Spleen (tissue), 11 donors: Measurements from ENCODE around the gene CMTM8. TPM values are rescaled to one million over a fixed set of nuclear protein-coding genes. Genes with fewer than 3 reads are reported as not detected.

Experiments
- DNase-seq: peaks from one replicate; pipeline ENCODE4 v3.0.0-alpha.2; 2020
- H3K27ac ChIP-seq, 8 donors: fragments of 200-600 bp; sonication (generic) in 7 of 8; 1 replicate in 4 of 8; 2 replicates in 4 of 8; pipeline versions ENCODE4 v1.5.0 to v1.8.0; 2016 to 2021; ENCODE audit warnings: inconsistent platforms in 4 of 8, mild to moderate bottlenecking in 4 of 8, moderate library complexity in 1 of 8
- H3K27me3 ChIP-seq, 7 donors: fragments of 200-600 bp; sonication (generic) in 6 of 7; replicated peaks in 1 of 7; 1 replicate in 4 of 7; 2 replicates in 3 of 7; pipeline versions ENCODE4 v1.5.0 to v1.8.0; 2016 to 2021; ENCODE audit warnings: inconsistent platforms in 3 of 7, mild to moderate bottlenecking in 1 of 7
- H3K36me3 ChIP-seq, 6 donors: fragments of 200-600 bp; sonication (generic) in 5 of 6; 1 replicate in 4 of 6; 2 replicates in 2 of 6; pipeline versions ENCODE4 v1.5.0 to v1.8.0; 2016 to 2021; ENCODE audit warnings: inconsistent platforms in 2 of 6
- H3K4me1 ChIP-seq, 6 donors: fragments of 200-600 bp; sonication (generic) in 5 of 6; 1 replicate in 3 of 6; 2 replicates in 3 of 6; pipeline versions ENCODE4 v1.5.0 to v1.8.0; 2016 to 2021; ENCODE audit warnings: inconsistent platforms in 3 of 6
- H3K4me3 ChIP-seq, 8 donors: fragments of 200-600 bp; sonication (generic) in 7 of 8; 1 replicate in 4 of 8; 2 replicates in 4 of 8; pipeline versions ENCODE4 v1.5.0 to v1.8.0; 2016 to 2021; ENCODE audit warnings: inconsistent platforms in 4 of 8, mild to moderate bottlenecking in 4 of 8, moderate library complexity in 2 of 8
- H3K9me3 ChIP-seq, 8 donors: fragments of 200-600 bp; sonication (generic) in 7 of 8; 1 replicate in 4 of 8; 2 replicates in 4 of 8; pipeline versions ENCODE4 v1.5.0 to v1.8.0; 2016 to 2021; ENCODE audit warnings: inconsistent platforms in 4 of 8
- POLR2A ChIP-seq, 3 donors: fragments of 450-650 bp; IDR thresholded peaks; one replicate each; pipeline ENCODE4 v1.5.1; 2017; ENCODE audit warnings: antibody characterized with exemption in 3 of 3, mild to moderate bottlenecking in 1 of 3
- POLR2AphosphoS5 ChIP-seq, 3 donors: sonication (generic); formaldehyde crosslinking; IDR thresholded peaks; one replicate each; pipeline ENCODE4 v1.5.1; 2017; ENCODE audit warnings: antibody characterized with exemption in 3 of 3
- WGBS, 5 donors: extraction: QIAGEN DNeasy Blood & Tissue Kit in 3 of 5; methylation state at CpG; one replicate each; pipeline versions ENCODE4 v1.1.5 to v1.1.7; 2013 to 2018; 5-methylcytosine and 5-hydroxymethylcytosine counted together
- intact Hi-C: fragments of 100-400 bp; cut with DNase I; formaldehyde crosslinking; loops from one replicate; pipeline ENCODE4 v1.15.0; 2023; ENCODE audit warnings: low total_unique reads
- polyA plus RNA-seq, 3 donors: library from polyadenylated mRNA; stranded (reverse); fragments of 200-250 nt; gene quantifications; one replicate each; pipeline ENCODE4 v1.2.1, GENCODE V29; 2013
- total RNA-seq, 7 donors: library from RNA; depleted of rRNA in 3 of 7; stranded (reverse); fragments of >200 nt in 3 of 7; fragmentation: NEBNext Ultra II Directional in 4 of 7; extraction: Animal tissue kit (Norgen Biotek cat#: 25700) in 4 of 7; gene quantifications; one replicate each; pipeline versions ENCODE4 v1.1.0 to v1.2.1, GENCODE V29; 2016 to 2021
- TF ChIP-seq, protein P1 (sequence below), 11 experiments: fragments of 200-600 bp in 7 of 11; fragments of 450-650 bp in 4 of 11; sonication (generic) in 4 of 11; IDR thresholded peaks in 8 of 11; conservative IDR thresholded peaks in 3 of 11; 1 replicate in 7 of 11; 2 replicates in 4 of 11; pipeline versions ENCODE4 v1.4.0 to v1.8.0; 2016 to 2021; ENCODE audit warnings: antibody characterized with exemption in 11 of 11, inconsistent platforms in 4 of 11, mild to moderate bottlenecking in 1 of 11
- donor health status: healthy with polysubstance abuse.
- donor health status: DM: no; HTN: no; CAD: no; lungs with moderate emphysema.
- donor health status: DM: no; HTN: no; CAD: no.
- donor health status: Bipolar disorder and iron deficiency.
- donor health status: healthy.
- donor health status: DM: no; HTN: no; CAD: no.
- donor health status: DM: yes; HTN: yes; CAD: no.

Gene CMTM8
- total and polyA plus RNA-seq, 10 donors: 0.61 to 3.5 (median 1.6) TPM

DNA sequence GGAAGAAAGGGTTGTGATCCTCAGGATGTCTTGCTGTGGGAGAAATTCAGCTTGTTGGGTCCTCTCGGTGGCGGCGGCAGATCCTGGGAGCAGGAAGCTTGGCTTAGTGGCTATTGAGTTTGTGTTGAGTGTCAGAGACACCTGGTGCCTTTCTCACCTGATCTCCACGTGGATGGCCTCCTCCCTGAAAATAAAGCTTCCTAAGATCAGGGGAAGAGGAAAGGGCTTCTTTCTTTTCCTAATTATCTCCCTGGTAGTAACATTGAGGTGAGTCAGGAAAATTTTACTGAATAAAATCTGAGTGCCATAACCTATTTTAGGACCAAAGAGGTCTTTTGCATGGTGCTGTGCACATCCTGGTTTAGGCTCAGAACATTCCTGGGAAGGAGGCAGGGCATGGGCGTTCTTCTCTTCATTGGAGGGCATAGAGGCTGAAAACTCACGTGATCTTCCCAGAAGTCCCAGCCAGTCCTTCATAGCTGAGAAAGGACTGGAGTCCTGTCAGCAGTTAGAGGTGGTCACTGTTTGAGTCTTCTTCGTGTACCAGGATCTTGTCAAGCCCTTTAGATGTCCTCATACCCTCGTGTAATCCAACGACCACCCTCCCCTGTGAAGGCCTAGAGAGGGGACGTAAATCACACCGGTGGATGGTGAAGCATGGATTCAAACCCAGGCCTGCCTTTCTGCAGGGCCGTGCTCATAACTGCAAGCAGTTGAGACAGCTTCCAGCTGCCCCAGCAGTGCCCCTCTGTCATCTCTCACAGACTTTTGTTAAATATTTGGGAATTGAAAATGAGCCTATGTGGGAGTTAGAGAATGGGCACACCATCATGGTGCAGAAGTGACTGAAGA is 1.1 kb downstream of the CMTM8 start:
- 37 to 42% (median 41%) methylated on average over 12 of the region's 12 CpGs for WGBS, 5 donors

DNA sequence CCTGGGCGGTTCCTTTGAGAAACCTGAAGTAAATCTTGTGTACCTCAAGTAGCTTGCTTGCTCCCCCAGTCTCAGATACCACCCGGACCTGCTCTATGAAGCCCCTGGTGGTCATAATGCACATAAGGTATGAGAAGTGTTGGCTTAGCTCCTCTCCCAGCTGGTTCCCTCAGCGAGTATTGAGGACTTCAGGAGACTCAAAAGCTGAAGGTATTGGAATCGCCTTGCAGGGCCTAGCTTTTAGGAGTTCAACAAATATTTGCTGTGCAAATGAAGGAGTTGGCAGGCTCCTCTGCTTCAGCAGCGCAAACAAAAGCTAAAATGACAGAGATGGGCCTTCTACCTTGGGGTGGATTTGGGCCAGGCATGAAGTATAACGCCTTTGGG is 1.7 kb downstream of the CMTM8 start:
- no peak for TF ChIP-seq POLR2AphosphoS5 (IDR thresholded peaks at IDR 0.05)
- no peak for TF ChIP-seq POLR2A (IDR thresholded peaks at IDR 0.05)
- TF ChIP-seq, protein P1, sequence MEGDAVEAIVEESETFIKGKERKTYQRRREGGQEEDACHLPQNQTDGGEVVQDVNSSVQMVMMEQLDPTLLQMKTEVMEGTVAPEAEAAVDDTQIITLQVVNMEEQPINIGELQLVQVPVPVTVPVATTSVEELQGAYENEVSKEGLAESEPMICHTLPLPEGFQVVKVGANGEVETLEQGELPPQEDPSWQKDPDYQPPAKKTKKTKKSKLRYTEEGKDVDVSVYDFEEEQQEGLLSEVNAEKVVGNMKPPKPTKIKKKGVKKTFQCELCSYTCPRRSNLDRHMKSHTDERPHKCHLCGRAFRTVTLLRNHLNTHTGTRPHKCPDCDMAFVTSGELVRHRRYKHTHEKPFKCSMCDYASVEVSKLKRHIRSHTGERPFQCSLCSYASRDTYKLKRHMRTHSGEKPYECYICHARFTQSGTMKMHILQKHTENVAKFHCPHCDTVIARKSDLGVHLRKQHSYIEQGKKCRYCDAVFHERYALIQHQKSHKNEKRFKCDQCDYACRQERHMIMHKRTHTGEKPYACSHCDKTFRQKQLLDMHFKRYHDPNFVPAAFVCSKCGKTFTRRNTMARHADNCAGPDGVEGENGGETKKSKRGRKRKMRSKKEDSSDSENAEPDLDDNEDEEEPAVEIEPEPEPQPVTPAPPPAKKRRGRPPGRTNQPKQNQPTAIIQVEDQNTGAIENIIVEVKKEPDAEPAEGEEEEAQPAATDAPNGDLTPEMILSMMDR (IDR thresholded peaks at IDR 0.05 in 8 of 11, conservative IDR thresholded peaks at IDR 0.05 in 3 of 11): peak in 10 of 11 experiments; percentile 7 to 54 (median 32)
- DNase-seq: no peak
- H3K36me3 ChIP-seq: no peaks in the 10 kb centered on the region
- no peak overlapping the region for H3K27ac ChIP-seq
- H3K9me3 ChIP-seq: peaks cover 0 to 8% (median 1%) of the 10 kb centered on the region in 8 donors
- H3K4me1 ChIP-seq: peaks cover 10 to 33% (median 18%) of the 10 kb centered on the region in 6 donors
- intact Hi-C loops: no loop called here
- H3K27me3 ChIP-seq: peaks cover 0 to 69% (median 25%) of the 10 kb centered on the region in 7 donors
- peak overlapping the region in 2 of 8 donors; percentile 70 to 87 for H3K4me3 ChIP-seq
- WGBS, 5 donors: 61 to 69% (median 65%) methylated on average over 6 of the region's 6 CpGs

More for the DNA sequence above, 1.1 kb downstream of the CMTM8 start:
- H3K27me3 ChIP-seq: peaks cover 0 to 67% (median 25%) of the 10 kb centered on the region in 7 donors
- TF ChIP-seq, protein P1 (IDR thresholded peaks at IDR 0.05 in 8 of 11, conservative IDR thresholded peaks at IDR 0.05 in 3 of 11): no peak
- TF ChIP-seq POLR2A (IDR thresholded peaks at IDR 0.05) (no peak), POLR2AphosphoS5 (IDR thresholded peaks at IDR 0.05) (no peak)
- no peaks in the 10 kb centered on the region for H3K36me3 ChIP-seq
- H3K4me3 ChIP-seq: peak overlapping the region; percentile 61 to 87 (median 63)
- peaks cover 10 to 31% (median 18%) of the 10 kb centered on the region in 6 donors for H3K4me1 ChIP-seq
- H3K27ac ChIP-seq: no peak overlapping the region
- no peak for DNase-seq
- peaks cover 0 to 8% (median 1%) of the 10 kb centered on the region in 8 donors for H3K9me3 ChIP-seq
- intact Hi-C loops: no loop called here

DNA sequence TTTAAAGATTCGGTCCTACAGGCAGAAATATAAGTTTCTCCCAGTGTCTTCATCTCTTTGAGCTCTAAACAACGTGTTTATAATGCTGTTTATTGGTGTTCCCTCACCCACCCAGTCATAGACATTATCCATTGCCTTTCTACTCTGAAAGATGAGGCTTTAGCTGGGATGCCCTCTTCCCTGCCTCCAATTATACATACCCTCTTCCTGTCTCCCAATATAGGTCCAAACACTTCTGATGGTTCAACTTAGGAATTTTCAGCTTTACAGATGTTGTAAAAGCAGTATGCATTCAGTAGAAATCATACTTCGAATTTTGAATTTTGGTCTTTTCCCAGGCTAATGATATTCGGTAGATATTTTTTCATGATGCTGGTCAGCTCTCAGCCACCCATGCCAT is 2.6 kb downstream of the CMTM8 start:
- peaks cover 10 to 41% (median 19%) of the 10 kb centered on the region in 6 donors for H3K4me1 ChIP-seq
- intact Hi-C loops: no loop called here
- no peak for DNase-seq
- H3K9me3 ChIP-seq: peaks cover 0 to 8% (median 1%) of the 10 kb centered on the region in 8 donors
- H3K27ac ChIP-seq: no peak overlapping the region
- H3K27me3 ChIP-seq: peaks cover 0 to 69% (median 20%) of the 10 kb centered on the region in 7 donors
- no peaks in the 10 kb centered on the region for H3K36me3 ChIP-seq
- WGBS, 5 donors: 83 to 93% (median 90%) methylated on average over 4 of the region's 4 CpGs
- no peak for TF ChIP-seq POLR2AphosphoS5 (IDR thresholded peaks at IDR 0.05)
- TF ChIP-seq, protein P1 (IDR thresholded peaks at IDR 0.05 in 8 of 11, conservative IDR thresholded peaks at IDR 0.05 in 3 of 11): no peak
- TF ChIP-seq POLR2A (IDR thresholded peaks at IDR 0.05): no peak
- no peak overlapping the region for H3K4me3 ChIP-seq

DNA sequence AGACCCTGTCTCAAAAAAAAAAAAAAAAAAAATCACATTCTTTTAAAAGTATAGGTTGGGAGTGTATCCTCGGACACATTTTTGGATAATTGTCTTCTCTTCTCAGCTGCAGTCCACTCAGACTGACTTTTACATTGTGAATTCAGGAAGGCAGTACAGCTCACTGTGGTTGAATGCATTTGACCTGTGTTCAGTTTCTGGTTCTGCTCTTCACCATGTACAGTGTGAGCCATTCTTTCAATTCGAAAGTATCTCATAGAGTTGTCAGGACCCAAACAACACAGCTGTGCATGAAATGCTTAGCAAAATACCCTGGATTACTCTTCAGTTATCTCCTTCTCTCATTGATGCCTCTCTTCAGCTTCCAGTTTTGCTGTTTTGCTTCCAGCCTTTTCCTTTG is 5.0 kb downstream of the CMTM8 start:
- no peaks in the 10 kb centered on the region for H3K36me3 ChIP-seq
- no peak overlapping the region for H3K4me3 ChIP-seq
- peaks cover 0 to 53% (median 11%) of the 10 kb centered on the region in 7 donors for H3K27me3 ChIP-seq
- no peak overlapping the region for H3K27ac ChIP-seq
- DNase-seq: no peak
- no peaks in the 10 kb centered on the region for H3K9me3 ChIP-seq
- 83 to 91% (median 88%) methylated on average over 2 of the region's 2 CpGs for WGBS, 5 donors
- TF ChIP-seq POLR2A (IDR thresholded peaks at IDR 0.05) (no peak), POLR2AphosphoS5 (IDR thresholded peaks at IDR 0.05) (no peak)
- TF ChIP-seq, protein P1 (IDR thresholded peaks at IDR 0.05 in 8 of 11, conservative IDR thresholded peaks at IDR 0.05 in 3 of 11): no peak
- intact Hi-C loops: no loop called here
- H3K4me1 ChIP-seq: peaks cover 3 to 30% (median 10%) of the 10 kb centered on the region in 6 donors
